HG03354 (cell line): ENCODE measurements around the gene ANKS1B.
A peak's percentile ranks its signal among the peaks of the same experiment; 100 is the strongest.
"Not testable (repeated sequence)": the region's sequence is repeated elsewhere in the genome, so short reads cannot be mapped to it uniquely, and the experiment has no call there.

ENCODE experiments used
- ATAC-seq: cut with Tn5 transposase; IDR thresholded peaks from one replicate; pipeline ENCODE4 v1.9.1; 2021; ENCODE audit warnings: mild to moderate bottlenecking; ENCODE audit not compliant: unreplicated experiment, poor library complexity, severe bottlenecking

Gene ANKS1B

DNA sequence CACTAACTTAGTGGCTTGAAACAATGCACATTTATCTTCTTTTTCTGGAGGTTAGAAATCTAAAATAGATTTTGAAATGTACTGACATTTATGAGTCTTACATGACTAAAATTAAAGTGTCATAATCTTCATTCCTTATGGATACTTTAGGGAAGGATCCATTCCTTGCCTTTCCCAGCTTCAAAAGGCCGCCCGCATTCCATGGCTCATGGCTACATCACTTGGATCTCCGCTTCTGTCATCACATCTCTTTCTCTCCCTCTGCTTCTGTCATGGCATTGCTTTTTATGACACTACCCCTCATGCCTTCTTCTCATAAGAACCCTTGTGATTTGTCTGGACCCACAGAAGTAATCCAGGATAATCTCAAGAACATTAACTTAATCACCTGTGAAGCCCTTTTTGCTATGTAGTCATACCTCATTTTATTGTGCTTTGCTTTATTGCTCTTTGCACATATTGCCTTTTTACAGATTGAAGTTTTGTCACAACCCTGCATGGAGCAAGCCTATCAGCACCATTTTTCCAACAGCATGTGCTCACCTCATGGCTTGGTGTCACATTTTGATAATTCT, 270.7 kb downstream of the ANKS1B start:
- ATAC-seq, result no peak

DNA sequence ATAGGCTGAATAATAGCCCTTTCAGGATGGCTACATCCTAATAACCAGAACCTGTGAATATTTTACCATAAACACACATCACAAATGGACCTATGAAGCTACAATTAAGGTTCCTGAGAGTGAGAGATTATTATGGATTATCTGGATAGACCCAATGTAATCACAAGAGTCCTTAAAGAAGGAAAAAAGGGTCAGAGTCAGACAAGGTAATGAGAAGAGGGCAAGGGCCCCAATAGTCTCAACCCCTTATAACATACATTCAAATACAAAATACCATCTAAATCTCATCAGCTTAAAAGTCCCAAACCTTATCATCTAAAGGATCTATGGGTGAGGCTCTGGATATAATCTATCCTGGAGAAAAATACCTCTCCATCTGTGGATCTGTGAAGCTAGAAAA, 272.5 kb downstream of the ANKS1B start:
- ATAC-seq, result no peak

DNA sequence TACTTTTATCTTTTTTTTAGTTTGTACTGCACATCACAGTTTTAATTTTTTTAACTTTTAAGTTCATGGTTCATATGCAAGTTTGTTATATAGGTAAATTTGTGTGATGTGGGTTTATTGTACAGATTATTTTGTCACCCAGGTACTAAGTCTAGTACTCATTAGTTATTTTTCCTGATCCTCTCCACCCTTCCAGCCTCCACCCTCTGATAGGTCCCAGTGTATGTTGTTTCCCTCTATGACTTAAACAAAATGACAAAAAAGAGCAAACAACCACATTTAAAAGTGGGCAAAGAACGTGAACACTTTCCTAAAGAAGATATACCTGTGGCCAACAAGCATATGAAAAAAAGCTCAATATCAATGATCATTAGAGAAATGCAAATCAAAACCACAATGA, 273.5 kb downstream of the ANKS1B start:
- ATAC-seq, result no peak

DNA sequence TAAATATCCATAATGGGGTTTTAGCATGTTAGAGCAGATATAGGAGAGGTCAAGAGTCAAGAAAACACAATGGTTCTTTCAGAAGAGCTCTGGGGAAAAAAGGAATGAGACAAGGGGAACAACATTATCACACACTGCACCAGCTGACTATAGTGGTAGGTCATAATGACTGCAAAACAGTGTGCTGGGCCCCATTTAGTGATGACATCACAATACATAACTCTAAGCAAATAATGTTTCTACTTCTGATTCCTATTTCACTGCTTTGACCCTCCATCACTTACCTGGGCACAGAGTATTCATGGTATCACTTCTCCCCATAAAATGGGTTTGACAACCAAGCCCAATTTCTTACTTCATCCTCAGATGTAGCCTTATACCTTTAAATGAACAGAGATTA, 275.1 kb downstream of the ANKS1B start:
- ATAC-seq, result no peak

DNA sequence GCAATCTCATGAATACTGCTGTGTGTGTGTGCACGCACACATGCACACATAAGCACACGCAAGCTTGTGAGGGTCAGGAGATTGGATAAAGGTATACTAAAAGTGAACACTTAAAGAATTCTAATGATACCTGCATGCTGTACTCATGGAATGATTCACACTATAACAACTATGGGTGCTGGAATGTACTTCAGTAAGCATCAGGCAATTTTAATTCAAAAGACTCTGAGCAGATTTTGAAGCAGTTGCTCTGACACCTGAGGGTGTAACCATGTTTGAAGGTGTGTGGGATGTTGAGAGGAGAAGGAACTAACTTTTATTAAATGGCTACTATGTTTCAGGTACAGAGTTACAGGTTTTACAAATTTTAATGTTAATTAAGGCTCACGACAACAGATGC, 275.6 kb downstream of the ANKS1B start:
- no peak for ATAC-seq

DNA sequence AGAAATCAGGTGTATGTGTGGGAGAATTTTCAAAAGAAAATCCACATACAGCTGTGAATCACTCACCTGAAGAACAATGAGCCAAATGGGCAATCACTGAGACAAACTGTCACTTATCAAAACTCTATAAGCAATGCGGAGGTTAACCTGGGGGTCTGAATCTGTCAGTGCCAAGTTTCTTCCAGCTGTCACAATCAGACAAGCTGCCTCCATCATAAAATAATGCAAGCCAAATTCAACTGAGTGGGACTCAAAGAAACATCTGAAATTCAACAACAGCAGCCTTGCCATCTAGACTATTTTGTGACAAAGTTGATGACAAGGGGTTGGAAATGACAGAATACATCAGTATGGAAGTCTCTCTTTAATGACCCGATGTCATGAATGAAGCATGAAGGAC, 276.9 kb downstream of the ANKS1B start:
- ATAC-seq, result no peak

DNA sequence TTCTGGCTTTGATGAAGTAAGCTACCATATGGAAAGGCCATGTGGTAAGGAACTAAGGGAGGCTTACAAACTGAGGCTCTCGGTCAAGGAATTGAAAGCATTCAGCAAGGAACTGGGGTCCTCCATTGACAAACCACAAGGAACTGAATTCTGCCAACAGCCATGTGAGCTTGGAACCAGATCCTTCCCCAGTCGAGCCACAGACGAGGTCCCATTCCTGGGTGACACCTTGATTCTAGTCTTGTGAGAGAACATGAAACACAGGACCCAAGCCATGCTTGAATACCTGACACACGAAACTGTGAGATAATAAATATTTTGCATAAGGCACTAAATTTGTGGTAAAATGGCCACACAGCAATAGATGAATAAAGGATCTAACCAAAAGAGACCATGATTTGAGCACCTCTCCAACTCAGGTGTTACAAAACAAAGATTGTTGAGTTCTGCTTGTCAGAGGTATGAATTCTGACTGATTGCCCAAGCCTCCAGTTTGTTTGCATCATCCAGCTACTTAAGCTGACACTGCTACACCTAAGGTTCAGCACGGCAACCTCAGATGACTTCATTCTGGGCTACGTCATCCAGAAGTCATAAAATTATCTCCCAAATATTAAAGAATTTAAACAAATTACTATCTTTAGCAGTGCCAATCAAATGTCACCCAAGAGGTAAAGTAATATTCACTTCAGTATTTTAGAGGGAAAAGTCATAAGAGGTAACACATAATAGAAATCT, 277.8 kb downstream of the ANKS1B start:
- ATAC-seq, result no peak

DNA sequence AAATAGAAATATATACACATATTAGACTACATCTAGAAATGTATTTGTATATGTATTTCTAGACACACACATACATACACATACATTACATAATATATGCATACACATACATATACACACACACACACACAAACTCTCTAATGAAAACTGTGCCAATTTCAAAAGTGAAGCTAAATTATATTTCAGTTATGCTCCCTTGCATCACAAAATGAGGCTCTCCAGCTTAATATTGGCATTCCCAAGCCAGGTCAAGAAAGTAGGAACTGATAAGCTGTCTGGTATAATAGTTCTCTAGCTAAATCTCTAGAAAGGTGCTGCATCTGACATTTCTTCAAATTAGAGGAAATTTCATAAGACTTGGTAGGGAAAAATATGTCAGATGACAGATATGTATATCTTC, 280.3 kb downstream of the ANKS1B start:
- no peak for ATAC-seq

DNA sequence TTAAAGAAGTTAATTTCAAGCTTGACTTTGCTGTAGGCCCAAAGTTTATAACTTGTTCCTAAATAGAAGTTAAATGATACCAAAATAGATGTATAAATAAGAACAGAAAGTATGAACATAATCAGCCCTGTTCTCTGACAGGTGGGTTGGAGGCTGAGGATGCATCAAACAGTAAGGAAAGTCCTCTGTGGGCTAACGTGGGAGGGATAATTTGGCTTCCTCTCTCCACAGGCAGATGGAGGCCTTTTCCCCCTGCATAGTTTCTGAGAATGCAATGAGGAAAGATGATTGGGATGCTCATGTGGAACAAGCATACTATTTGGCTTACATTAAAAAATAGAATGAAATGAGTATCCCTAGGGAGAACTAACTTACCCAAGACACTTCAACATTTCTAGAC, 280.7 kb downstream of the ANKS1B start:
- ATAC-seq, result no peak

DNA sequence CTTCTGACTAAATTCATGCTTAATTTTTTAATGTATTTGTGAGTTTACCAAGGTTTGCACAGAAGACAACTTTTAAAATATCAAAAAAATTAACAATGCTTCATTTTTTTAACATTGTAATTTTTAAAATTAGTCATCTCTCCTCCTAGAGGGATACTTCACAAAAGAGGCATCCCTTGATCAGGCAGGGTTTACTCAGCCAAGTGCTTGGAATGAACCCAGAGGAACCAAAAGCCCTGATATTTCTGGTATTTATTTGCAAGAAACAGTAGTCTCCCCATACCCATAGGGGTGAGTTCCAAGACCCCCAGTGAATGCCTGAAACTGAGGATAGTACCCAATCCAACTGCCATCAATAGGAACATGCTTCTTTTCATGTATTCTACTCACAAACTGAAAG, 284.7 kb downstream of the ANKS1B start:
- no peak for ATAC-seq

DNA sequence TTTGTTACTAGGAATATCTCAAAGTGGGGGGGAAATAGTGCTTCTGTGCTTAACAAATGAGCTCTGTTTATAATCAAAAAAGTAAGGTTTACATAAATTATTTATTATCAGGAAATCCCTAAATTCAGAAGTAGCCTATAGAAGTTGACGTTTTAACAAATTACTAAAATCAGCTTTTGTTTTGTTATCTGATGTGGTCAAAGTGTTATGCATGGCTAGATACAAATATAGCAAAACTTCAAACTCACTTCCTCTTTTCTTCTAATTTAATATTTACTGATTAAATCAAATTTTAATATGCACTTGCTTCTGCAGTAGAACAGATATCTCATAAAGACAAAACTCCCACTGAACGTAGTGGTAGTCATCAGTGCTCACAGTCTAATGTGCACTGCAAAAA, 289.7 kb downstream of the ANKS1B start:
- peak; percentile 65 for ATAC-seq

DNA sequence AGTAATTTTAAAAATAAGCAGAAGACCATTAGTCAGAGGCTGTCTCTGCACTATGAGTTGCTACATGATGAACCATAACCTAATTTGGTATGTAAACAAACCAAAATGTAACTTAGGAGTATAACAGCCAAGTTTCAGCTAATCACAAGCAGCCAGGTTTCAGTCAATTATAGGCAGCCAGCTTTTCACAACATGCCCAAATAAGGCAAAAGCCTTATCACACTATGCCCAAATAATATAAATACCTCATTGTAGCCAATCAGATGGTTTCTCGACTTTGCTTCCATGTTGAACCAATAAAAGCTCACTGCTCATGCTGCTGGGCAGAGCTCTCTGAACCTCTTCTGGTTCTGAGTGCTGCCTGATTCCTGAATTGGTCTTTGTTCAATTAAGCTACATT, 298.6 kb downstream of the ANKS1B start:
- no peak for ATAC-seq

DNA sequence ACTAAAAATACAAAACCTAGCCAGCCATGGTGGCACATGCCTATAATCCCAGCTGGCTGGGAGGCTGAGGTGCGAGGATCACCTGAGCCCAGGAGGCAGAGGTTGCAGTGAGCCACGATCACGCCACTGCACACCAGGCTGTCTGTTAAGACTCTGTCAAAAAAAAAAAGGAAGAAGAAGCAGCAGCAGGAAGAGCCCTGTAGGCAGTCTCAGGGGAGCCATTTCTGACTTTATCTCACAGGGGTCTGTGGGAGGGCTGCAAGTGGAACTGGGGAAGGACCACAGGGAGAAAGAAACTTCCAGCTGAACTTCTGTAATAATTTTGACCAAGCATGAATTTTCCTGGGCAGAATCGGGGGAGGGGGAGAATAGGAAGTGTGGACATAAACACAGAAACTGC, 304.5 kb downstream of the ANKS1B start:
- no peak for ATAC-seq

DNA sequence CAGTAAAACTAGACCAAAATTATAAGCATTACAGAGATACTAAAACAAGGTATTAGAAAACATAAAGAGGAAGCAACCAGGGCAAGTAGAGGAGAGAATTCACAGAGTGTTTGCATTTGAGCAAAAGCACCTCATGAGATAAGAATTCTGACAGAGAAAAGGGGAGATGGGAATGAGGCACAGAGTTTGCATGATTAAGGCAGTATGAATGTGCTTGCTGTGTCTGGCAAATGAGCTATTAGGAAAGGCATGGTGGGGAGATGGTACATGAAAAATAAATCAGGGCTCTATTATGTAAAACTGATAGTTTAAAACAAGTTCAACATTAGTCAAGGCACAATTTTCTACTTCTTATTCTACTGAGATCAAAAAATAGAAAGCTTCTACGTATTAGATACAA, 314.1 kb downstream of the ANKS1B start:
- ATAC-seq, result no peak

DNA sequence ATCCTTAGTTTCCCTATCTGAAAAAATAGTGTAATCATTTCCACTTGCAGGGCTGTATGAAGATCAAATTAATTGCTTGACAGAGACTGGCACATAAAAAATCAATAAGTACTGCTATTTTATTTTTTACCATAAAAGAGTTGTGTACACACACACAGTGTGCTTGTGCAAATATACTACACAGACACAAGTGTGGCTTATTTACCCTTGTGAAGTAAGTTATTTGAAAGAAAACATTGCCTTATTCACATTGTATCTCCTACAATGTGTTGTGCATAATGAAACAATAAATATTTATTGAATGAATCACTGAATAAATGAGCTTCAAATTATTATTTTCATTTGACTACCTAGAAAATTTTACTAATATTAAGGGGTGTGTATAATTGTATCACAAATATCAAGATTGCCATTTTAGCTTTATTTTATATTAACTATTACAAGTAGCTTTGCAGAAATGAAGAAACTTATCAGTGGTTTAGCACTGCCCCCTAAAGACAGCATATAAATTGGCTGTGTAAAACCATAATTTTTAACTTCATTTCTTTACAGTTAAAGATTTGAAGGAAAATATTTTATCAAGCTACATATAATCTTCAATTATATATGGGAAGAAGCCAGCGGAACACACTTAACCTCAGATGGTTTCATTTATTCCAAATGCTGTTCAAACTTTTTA, 325.9 kb downstream of the ANKS1B start:
- ATAC-seq, result no peak

DNA sequence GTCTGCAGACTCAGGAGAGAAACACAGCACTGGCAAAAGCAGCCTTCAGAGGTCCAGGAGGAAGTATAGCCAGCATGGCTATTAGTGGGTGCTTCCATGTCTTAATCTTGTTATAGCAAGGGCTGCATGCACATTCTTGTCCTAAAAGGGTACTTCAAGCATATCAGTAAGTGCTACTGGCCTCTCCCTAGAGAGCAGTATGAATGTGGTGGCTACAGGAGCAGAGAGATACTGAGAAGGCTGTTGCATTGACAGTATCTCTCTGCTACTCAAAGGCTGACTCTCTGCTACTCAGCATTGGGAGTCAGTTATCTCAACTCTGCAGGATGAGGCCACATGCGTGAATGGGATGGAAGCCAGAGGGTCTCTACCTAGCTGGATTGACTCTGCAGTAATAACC, 335.2 kb downstream of the ANKS1B start:
- ATAC-seq, result no peak

DNA sequence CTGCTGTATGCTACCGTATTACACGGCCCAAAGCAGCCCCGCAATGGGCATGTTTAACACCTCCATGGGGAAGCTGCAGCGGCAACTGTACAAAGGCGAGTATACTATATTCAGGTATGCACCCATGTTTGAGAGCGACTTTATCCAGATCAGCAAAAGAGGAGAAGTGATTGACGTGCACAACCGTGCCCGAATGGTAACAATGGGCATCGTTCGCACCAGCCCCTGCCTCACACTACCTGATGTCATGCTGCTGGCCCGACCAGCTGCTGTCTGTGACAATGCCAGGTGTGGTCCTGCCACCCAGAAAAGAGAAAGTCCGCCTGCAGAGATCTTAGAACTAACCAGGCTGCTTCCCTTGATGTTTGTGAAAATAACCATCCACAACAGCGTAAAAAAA, 336.6 kb downstream of the ANKS1B start:
- no peak for ATAC-seq

DNA sequence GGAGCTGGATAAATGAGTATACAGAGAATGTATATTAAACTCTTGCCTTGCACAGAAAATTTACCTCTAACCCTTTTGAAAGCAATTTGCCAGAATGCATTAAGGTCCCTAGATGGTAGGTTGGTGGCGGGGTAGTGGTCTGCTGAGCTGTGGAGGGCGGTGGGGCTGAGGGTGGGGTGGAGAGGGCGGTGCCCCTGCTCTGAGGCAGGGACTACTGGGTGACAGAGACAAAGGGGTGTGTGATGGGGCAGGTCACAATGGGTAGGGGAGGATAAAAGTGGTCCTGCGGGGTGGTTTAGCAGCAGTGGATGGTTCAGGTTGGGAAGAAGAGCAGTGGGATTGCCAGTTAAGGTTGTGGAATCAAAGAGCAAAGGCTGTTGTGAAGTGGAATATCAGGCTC, 337.3 kb downstream of the ANKS1B start, which contains the start of gene GARIN6:
GARIN6 (plus strand) TSS at position 301 of the 400 bp plus-strand sequence. CDS start 422 bp downstream, outside the sequence.
- no peak for ATAC-seq

DNA sequence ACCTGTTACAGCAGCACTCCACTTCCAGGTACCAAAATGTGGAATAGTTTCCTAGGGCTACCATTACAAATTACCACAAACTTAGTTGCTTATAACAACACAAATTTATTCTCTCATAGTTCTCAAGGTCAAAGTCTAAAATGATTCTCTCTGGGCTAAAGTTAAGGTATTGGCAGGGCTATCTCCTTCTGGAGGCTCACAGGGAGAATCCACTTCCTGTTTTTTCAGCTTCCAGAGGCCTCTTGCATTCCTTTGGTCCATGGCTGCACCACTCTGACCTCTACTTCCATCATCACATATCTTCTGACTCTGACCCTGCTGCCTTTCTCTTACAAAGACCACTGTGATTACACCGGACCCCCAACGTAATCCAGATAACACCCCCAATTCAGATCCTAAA, 340.1 kb downstream of the ANKS1B start:
- no peak for ATAC-seq

DNA sequence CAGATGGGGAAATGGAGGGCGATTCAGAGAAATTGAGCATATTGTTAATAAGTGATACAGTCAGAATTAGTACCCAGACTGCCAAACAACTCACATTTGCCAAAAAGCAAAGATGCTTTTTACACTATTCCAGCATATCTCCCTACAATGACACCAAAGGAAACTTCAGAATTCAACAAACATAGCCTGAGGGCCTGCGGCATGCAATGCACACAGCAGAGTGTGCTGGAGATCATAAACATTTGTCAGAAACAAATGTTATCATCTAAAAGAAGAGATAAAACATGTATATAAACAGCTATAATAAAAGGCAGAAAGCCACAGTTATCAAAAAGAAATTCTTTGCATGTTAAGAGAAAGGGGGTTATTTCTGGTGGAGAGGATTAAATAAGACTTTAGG, 357.3 kb downstream of the ANKS1B start:
- ATAC-seq, result no peak

DNA sequence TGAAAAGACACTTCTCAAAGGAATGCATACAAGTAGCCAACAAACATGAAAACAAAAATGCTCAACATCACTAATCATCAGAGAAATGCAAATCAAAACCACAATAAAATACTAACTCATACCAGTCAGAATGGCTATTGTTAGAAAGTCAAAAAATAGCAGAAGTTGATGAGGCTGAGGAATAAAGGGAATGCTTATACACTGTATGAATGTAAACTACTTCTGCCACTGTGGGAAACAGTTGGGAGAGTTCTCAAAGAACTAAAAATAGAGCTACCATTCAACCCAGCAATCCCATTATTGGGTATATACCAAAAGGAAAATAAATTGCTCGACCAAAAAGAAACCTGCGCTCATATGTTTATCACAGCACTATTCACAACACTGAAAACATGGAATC, 360.1 kb downstream of the ANKS1B start:
- not testable (repeated sequence) for ATAC-seq
